B cell (primary cell): ENCODE data around the gene SDSL.

ENCODE experiments used
- CTCF ChIP-seq: fragments of 200-600 bp; IDR thresholded peaks from one replicate; pipeline ENCODE4 v1.8.0; 2022; ENCODE audit warnings: antibody characterized with exemption, mild to moderate bottlenecking
- EZH2 ChIP-seq: IDR thresholded peaks from 2 replicates; pipeline ENCODE4 v1.6.1; 2012; ENCODE audit warnings: borderline replicate concordance, low read depth, mild to moderate bottlenecking, moderate library complexity, low read length; ENCODE audit not compliant: insufficient read depth, poor library complexity, severe bottlenecking

GRCh38 chr12:113405694-113406093 is 16.5 kb upstream of the SDSL start:
- no peak for TF ChIP-seq CTCF
- TF ChIP-seq EZH2, result no peak
